GM23338 (cell line): Measurements from ENCODE around the gene NOTCH1. TPM values are rescaled to one million over a fixed set of nuclear protein-coding genes. Genes with fewer than 3 reads are reported as not detected.

ENCODE experiments used
- ATAC-seq: fragments of 200-7000 bp; cut with Tn5 transposase; 3 replicates; pipeline ENCODE4 v1.9.1; 2020
- DNase-seq: peaks from one replicate; pipeline ENCODE4 v3.0.0-alpha.2; 2015; ENCODE audit warnings: low spot score
- H2AFZ ChIP-seq: fragments of 200-600 bp; sonication (generic); 2 replicates; pipeline ENCODE4 v1.8.0; 2016; ENCODE audit warnings: antibody characterized with exemption, mild to moderate bottlenecking, moderate library complexity
- H3F3A ChIP-seq: fragments of 200-600 bp; sonication (generic); replicated peaks from 2 replicates; pipeline ENCODE4 v1.8.0; 2017; ENCODE audit warnings: antibody characterized with exemption, mixed run types, low read depth
- H3K27ac ChIP-seq: fragments of 200-600 bp; sonication (generic); 2 replicates; pipeline ENCODE4 v1.6.1; 2016; ENCODE audit warnings: low read depth
- H3K27me3 ChIP-seq: fragments of 200-600 bp; sonication (generic); 2 replicates; pipeline ENCODE4 v1.8.0; 2016; ENCODE audit warnings: mild to moderate bottlenecking, mixed run types, moderate library complexity; ENCODE audit not compliant: insufficient read depth
- H3K36me3 ChIP-seq: fragments of 200-600 bp; sonication (generic); 2 replicates; pipeline ENCODE4 v1.8.0; 2016; ENCODE audit warnings: mild to moderate bottlenecking; ENCODE audit not compliant: insufficient read depth
- H3K4me1 ChIP-seq: fragments of 200-600 bp; sonication (generic); 2 replicates; pipeline ENCODE4 v1.8.0; 2016; ENCODE audit warnings: mild to moderate bottlenecking, moderate library complexity; ENCODE audit not compliant: insufficient read depth
- H3K4me2 ChIP-seq: fragments of 200-600 bp; sonication (generic); 2 replicates; pipeline ENCODE4 v1.7.1; 2017; ENCODE audit warnings: mixed run types
- H3K4me3 ChIP-seq: fragments of 200-600 bp; sonication (generic); 2 replicates; pipeline ENCODE4 v1.6.1; 2016; ENCODE audit warnings: mixed run types
- H3K79me2 ChIP-seq: fragments of 200-600 bp; sonication (generic); replicated peaks from 2 replicates; pipeline ENCODE4 v1.8.0; 2017; ENCODE audit warnings: mild to moderate bottlenecking; ENCODE audit not compliant: insufficient read depth
- H3K9me2 ChIP-seq: fragments of 200-600 bp; sonication (generic); 2 replicates; pipeline ENCODE4 v1.8.0; 2017; ENCODE audit not compliant: insufficient read depth
- H4K20me1 ChIP-seq: fragments of 200-600 bp; sonication (generic); replicated peaks from 2 replicates; pipeline ENCODE4 v1.8.0; 2017; ENCODE audit warnings: mild to moderate bottlenecking; ENCODE audit not compliant: insufficient read depth
- H3K27ac Mint-ChIP-seq: 2 replicates; pipeline ENCODE4 v1.8.0; 2020; ENCODE audit warnings: inconsistent platforms, mild to moderate bottlenecking, moderate library complexity, mixed read lengths
- H3K27me3 Mint-ChIP-seq: 3 replicates; pipeline ENCODE4 v1.8.0; 2022; ENCODE audit warnings: low read depth, mild to moderate bottlenecking, moderate library complexity, mixed read lengths, inconsistent platforms; ENCODE audit not compliant: insufficient read depth, poor library complexity
- H3K36me3 Mint-ChIP-seq: 3 replicates; pipeline ENCODE4 v1.8.0; 2021; ENCODE audit warnings: low read depth, mild to moderate bottlenecking, inconsistent platforms, moderate library complexity, mixed read lengths
- H3K4me1 Mint-ChIP-seq: 3 replicates; pipeline ENCODE4 v1.8.0; 2020; ENCODE audit warnings: mild to moderate bottlenecking, inconsistent platforms, mixed read lengths
- H3K4me3 Mint-ChIP-seq: 3 replicates; pipeline ENCODE4 v1.8.0; 2021; ENCODE audit warnings: moderate library complexity, mild to moderate bottlenecking, inconsistent platforms, mixed read lengths
- H3K9me3 Mint-ChIP-seq: 3 replicates; pipeline ENCODE4 v1.8.0; 2020; ENCODE audit warnings: moderate library complexity, mild to moderate bottlenecking, inconsistent platforms, mixed read lengths
- EZH2 ChIP-seq: fragments of 200-600 bp; sonication (generic); IDR thresholded peaks from one replicate; pipeline ENCODE4 v1.8.0; 2017; ENCODE audit warnings: antibody characterized with exemption, mild to moderate bottlenecking, low read depth; ENCODE audit not compliant: unreplicated experiment
- EZH2phosphoT487 ChIP-seq: fragments of 200-600 bp; sonication (generic); IDR thresholded peaks from one replicate; pipeline ENCODE4 v1.8.1; 2018; ENCODE audit warnings: antibody characterized with exemption; ENCODE audit not compliant: unreplicated experiment
- JUNB ChIP-seq: IDR thresholded peaks from one replicate; pipeline ENCODE4 v1.6.1; 2016; ENCODE audit warnings: antibody characterized with exemption; ENCODE audit not compliant: unreplicated experiment
- NANOG ChIP-seq: IDR thresholded peaks from 2 replicates; pipeline ENCODE4 v1.6.1; 2016; ENCODE audit warnings: antibody characterized with exemption, borderline replicate concordance
- POLR2AphosphoS5 ChIP-seq: IDR thresholded peaks from 2 replicates; pipeline ENCODE4 v1.6.1; 2016; ENCODE audit warnings: antibody characterized with exemption, low read depth
- STAT1 ChIP-seq: IDR thresholded peaks from one replicate; pipeline ENCODE4 v1.6.1; 2016; ENCODE audit warnings: antibody characterized with exemption; ENCODE audit not compliant: unreplicated experiment
- ZNF114 ChIP-seq: fragments of 250-450 bp; sonication (Bioruptor Pico); IDR thresholded peaks from 2 replicates; pipeline ENCODE4 v1.5.0; 2020; ENCODE audit warnings: mild to moderate bottlenecking, moderate library complexity
- ZNF331 ChIP-seq: fragments of 250-450 bp; sonication (Bioruptor Pico); IDR thresholded peaks from 2 replicates; pipeline ENCODE4 v1.5.0; 2020; ENCODE audit warnings: low read depth, mild to moderate bottlenecking, moderate library complexity
- polyA plus RNA-seq: library from polyadenylated mRNA; unstranded; fragments of >200 nt; fragmentation: Nextera tagmentation; extraction: Ambion mirVana; gene quantifications from 2 replicates; pipeline ENCODE4 v1.2.1, GENCODE V29; 2016
- total RNA-seq: library from RNA; depleted of rRNA; stranded (reverse); fragments of >200 nt; shearing (Covaris generic); gene quantifications from 2 replicates; pipeline ENCODE4 v1.2.3, GENCODE V29; 2014
- TF ChIP-seq, protein P1 (sequence below): fragments of 250-450 bp; sonication (Bioruptor Pico); IDR thresholded peaks from 2 replicates; pipeline ENCODE4 v1.5.0; 2020; ENCODE audit warnings: mild to moderate bottlenecking, moderate library complexity
- TF ChIP-seq, protein P2 (sequence below): IDR thresholded peaks from one replicate; pipeline ENCODE4 v1.6.1; 2018; ENCODE audit warnings: antibody characterized with exemption; ENCODE audit not compliant: unreplicated experiment

NOTCH1 gene
- total and polyA plus RNA-seq, 2 experiments from 2014 or later, result 9.9 to 97.2 TPM

DNA sequence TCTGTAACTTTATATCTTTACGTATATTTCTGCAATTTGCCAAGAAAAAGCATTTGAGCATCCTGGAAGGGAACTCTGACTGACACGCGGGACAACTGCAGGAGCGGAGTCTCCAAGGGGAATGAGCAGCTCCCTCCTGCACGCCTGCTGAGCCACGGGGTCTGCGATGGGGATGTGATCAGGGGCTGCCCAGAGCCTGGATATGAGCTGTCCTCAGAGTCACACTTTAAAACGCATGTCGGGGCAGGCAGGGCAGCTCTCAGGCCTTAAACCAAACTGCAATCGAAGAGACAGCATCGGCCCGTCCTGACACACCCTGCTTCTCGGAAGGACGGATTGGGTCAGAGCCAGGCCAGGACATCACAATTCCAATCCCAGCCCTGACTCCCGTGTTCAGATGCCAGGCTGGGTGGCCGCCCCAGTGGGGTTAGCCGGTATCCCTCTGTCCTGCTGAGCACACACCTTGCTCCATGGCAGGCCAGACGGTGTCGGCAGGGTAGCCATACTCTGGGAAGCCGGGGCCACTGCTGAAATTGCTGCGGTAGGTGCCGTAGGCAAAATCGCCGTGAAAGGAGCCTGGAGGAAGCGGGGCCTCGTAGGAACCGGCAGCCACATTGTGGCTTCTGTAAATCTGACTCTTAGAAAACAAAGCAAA lies 80.2 kb downstream of the NOTCH1 start (continued):
- TF ChIP-seq, protein P1, sequence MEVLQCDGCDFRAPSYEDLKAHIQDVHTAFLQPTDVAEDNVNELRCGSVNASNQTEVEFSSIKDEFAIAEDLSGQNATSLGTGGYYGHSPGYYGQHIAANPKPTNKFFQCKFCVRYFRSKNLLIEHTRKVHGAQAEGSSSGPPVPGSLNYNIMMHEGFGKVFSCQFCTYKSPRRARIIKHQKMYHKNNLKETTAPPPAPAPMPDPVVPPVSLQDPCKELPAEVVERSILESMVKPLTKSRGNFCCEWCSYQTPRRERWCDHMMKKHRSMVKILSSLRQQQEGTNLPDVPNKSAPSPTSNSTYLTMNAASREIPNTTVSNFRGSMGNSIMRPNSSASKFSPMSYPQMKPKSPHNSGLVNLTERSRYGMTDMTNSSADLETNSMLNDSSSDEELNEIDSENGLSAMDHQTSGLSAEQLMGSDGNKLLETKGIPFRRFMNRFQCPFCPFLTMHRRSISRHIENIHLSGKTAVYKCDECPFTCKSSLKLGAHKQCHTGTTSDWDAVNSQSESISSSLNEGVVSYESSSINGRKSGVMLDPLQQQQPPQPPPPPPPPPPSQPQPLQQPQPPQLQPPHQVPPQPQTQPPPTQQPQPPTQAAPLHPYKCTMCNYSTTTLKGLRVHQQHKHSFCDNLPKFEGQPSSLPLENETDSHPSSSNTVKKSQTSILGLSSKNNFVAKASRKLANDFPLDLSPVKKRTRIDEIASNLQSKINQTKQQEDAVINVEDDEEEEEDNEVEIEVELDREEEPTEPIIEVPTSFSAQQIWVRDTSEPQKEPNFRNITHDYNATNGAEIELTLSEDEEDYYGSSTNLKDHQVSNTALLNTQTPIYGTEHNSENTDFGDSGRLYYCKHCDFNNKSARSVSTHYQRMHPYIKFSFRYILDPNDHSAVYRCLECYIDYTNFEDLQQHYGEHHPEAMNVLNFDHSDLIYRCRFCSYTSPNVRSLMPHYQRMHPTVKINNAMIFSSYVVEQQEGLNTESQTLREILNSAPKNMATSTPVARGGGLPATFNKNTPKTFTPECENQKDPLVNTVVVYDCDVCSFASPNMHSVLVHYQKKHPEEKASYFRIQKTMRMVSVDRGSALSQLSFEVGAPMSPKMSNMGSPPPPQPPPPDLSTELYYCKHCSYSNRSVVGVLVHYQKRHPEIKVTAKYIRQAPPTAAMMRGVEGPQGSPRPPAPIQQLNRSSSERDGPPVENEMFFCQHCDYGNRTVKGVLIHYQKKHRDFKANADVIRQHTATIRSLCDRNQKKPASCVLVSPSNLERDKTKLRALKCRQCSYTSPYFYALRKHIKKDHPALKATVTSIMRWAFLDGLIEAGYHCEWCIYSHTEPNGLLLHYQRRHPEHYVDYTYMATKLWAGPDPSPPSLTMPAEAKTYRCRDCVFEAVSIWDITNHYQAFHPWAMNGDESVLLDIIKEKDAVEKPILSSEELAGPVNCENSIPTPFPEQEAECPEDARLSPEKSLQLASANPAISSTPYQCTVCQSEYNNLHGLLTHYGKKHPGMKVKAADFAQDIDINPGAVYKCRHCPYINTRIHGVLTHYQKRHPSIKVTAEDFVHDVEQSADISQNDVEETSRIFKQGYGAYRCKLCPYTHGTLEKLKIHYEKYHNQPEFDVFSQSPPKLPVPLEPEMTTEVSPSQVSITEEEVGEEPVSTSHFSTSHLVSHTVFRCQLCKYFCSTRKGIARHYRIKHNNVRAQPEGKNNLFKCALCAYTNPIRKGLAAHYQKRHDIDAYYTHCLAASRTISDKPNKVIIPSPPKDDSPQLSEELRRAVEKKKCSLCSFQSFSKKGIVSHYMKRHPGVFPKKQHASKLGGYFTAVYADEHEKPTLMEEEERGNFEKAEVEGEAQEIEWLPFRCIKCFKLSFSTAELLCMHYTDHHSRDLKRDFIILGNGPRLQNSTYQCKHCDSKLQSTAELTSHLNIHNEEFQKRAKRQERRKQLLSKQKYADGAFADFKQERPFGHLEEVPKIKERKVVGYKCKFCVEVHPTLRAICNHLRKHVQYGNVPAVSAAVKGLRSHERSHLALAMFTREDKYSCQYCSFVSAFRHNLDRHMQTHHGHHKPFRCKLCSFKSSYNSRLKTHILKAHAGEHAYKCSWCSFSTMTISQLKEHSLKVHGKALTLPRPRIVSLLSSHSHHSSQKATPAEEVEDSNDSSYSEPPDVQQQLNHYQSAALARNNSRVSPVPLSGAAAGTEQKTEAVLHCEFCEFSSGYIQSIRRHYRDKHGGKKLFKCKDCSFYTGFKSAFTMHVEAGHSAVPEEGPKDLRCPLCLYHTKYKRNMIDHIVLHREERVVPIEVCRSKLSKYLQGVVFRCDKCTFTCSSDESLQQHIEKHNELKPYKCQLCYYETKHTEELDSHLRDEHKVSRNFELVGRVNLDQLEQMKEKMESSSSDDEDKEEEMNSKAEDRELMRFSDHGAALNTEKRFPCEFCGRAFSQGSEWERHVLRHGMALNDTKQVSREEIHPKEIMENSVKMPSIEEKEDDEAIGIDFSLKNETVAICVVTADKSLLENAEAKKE (CRISPR knock-in tag), result no peak
- TF ChIP-seq ZNF331 (no peak), POLR2AphosphoS5 (no peak), ZNF114 (CRISPR knock-in tag) (no peak), EZH2 (no peak)

DNA sequence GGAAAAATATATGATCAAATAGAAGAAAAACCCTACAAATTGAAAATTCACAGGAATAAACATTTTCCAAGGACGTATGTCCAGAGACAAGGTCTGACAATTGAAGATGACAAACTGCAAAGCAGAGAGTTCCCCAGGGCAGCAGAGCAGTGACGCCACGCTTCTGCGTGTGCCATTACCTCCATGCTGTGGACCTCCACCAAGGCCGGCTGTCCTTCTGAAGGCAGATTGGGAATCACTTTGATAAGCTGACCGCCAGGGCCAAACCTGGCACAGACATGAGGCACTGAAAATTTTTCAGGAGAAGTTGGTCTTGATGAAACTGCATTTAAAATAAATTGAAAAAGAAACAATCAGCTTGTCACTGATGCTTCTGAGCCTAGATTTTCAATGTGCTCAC lies 81.6 kb downstream of the NOTCH1 start:
- Mint-ChIP-seq H3K36me3 (peaks cover 78% of the 10 kb centered on the region), H3K4me1 (no peaks in the 10 kb centered on the region), H3K27ac (no peak overlapping the region), H3K4me3 (no peak overlapping the region), H3K27me3 (peaks cover 9% of the 10 kb centered on the region), H3K9me3 (no peaks in the 10 kb centered on the region)
- no peak overlapping the region for H3K27ac ChIP-seq
- DNase-seq (no peak), ATAC-seq (no peak)
- peaks cover 32% of the 10 kb centered on the region for H4K20me1 ChIP-seq
- H3K79me2 ChIP-seq, result peaks cover 31% of the 10 kb centered on the region
- H3K4me3 ChIP-seq, result no peak overlapping the region
- peaks cover 10% of the 10 kb centered on the region; the same call in 1 of the 2 replicates for H3F3A ChIP-seq
- H3K27me3 ChIP-seq, result no peaks in the 10 kb centered on the region
- H3K9me2 ChIP-seq, result no peaks in the 10 kb centered on the region
- no peaks in the 10 kb centered on the region for H3K4me1 ChIP-seq
- peaks cover 69% of the 10 kb centered on the region for H3K36me3 ChIP-seq
- no peak overlapping the region for H3K4me2 ChIP-seq
- H2AFZ ChIP-seq, result no peak overlapping the region
- TF ChIP-seq, protein P2, sequence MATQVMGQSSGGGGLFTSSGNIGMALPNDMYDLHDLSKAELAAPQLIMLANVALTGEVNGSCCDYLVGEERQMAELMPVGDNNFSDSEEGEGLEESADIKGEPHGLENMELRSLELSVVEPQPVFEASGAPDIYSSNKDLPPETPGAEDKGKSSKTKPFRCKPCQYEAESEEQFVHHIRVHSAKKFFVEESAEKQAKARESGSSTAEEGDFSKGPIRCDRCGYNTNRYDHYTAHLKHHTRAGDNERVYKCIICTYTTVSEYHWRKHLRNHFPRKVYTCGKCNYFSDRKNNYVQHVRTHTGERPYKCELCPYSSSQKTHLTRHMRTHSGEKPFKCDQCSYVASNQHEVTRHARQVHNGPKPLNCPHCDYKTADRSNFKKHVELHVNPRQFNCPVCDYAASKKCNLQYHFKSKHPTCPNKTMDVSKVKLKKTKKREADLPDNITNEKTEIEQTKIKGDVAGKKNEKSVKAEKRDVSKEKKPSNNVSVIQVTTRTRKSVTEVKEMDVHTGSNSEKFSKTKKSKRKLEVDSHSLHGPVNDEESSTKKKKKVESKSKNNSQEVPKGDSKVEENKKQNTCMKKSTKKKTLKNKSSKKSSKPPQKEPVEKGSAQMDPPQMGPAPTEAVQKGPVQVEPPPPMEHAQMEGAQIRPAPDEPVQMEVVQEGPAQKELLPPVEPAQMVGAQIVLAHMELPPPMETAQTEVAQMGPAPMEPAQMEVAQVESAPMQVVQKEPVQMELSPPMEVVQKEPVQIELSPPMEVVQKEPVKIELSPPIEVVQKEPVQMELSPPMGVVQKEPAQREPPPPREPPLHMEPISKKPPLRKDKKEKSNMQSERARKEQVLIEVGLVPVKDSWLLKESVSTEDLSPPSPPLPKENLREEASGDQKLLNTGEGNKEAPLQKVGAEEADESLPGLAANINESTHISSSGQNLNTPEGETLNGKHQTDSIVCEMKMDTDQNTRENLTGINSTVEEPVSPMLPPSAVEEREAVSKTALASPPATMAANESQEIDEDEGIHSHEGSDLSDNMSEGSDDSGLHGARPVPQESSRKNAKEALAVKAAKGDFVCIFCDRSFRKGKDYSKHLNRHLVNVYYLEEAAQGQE, result no peak
- TF ChIP-seq EZH2, result no peak
- no peak for TF ChIP-seq POLR2AphosphoS5
- no peak for TF ChIP-seq EZH2phosphoT487
- TF ChIP-seq NANOG, result no peak
- TF ChIP-seq ZNF331, result no peak
- TF ChIP-seq JUNB, result no peak
- no peak for TF ChIP-seq STAT1
